Measurements from ENCODE around the gene ACSF3.

Gene ACSF3

DNA sequence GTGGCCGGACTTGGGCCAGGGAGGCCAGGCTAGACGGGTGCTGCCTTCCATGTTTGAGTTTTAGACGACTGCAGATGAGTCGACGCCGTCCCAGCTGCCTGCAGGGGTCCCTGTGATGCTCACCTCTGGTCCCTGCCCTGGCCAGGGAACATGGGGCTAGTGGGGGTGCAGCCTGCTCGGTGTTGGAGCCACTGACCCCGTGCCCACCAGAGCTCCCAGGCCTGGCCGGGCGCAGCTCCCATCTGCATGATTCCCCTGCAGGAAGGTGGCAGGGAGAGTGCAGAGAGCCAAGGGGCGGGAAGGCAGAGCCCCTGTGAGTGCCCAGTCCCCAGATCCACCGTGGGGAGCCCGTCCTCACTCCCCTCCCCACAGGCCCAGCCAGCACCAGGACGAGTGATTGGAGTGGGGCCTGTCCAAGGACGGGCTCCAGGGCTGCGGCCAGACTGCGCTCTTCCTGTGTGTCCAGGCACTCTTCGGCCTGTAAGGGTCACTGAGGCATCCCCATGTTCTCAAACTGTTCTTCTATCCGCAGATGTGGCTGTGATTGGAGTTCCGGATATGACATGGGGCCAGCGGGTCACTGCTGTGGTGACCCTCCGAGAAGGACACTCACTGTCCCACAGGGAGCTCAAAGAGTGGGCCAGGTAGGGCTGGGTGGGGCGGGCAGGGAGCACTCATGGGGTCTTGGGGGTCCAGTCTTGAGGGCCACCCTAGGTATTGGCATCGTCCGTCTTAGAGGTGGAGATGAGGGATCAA, 51.9 kb downstream of the ACSF3 start:
- DNase-seq (ENCODE audit: low spot score): no peak

DNA sequence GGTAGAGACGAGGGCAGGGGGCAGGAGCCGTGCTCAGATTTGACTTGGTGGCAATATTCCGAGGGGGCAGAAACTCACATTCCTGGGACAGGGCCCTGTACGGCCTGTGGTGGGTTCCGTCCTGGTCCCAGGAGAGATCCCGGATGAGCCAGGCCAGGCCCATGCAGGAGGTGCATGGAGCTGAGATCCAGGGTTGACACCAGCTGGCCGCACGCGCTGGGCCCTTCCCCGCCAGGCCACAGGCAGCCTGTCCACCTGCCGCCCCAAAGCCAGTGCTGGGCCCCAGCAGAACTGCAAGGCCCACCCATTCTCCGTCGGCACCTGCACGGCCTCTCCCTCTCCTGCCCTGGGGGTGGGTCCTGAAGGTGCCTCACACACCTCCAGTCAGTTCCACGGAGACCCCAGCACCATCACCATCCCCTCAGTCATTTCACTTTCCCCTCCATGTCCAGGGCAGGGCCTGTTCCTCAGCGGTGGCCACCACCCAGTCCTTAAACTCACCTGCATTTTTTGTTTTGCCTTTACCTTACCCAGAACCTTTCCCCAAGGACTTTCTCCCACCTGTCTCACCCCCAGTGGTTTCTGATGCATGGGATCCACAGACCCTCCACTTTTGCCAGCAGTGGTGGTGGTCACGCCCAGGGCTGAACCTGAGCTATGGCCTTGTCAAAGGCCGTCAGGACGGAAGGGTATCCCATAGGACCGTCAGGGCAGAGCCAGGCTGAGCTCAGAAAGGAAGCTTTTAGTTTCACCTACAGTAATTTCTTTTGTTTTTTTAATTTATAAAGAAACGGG, 52.8 kb downstream of the ACSF3 start:
- no peak for DNase-seq (ENCODE audit: low spot score)

- no peak for DNase-seq (ENCODE audit: low spot score)
These were observed 53.6 kb downstream of the ACSF3 start for GRCh38 chr16:89147085-89147817.

GRCh38 chr16:89149386-89149785, 55.7 kb downstream of the ACSF3 start:
- DNase-seq (ENCODE audit: low spot score): no peak

DNA sequence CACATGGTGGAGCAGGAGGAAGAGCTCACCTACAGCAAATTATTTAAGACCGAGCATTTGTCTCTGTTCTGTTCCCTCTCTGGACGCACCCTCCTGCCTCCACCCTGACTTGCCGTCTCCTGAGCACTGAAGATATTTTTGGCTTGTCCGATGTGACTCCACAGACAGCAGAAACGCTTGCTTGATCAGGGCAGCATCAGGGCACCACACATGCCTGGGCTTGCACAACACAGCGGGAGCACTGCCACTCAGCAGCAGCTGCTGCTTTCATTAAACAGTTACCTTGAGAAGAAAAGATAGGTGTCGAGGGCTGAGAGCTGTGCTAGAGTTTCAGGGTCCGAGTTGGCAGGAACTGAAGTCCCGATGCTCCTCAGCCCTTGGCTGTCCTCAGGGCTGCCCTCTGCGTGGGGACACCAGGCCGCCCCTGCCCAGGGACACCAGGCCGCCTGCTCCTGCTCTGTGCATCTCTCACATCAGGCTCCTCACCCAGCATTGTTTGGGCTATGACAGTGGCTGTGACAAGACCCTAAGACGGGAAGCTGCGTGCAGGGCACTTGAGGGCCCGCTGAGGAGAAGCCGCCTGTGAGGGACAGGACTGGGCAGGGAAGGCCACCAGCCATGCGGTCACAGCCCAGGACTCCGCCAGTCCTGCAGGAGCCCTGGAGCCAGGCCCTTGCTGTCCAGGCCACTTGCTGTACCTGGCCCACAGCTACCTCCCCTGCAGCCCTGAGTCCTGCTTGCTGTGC, 56.6 kb downstream of the ACSF3 start:
- no peak for DNase-seq (ENCODE audit: low spot score)

DNA sequence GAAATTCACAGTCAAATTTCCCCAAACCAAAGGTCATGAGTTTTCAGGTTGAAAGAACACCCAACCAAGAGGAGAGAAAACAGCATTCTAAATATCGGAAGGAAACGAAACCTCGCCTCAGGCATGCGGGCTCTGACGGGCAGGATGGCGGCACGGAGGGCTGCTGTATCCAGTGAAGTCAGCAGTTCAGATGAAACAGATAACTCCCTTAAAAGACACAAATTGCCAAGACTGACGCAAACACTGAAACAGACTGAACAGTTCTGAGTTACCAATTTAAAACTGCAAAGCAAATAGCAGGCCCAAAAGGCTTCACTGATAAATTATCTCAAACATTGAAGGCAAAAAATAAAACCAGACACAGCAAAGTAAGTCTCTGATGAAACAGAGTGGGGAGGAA, 57.3 kb downstream of the ACSF3 start:
- no peak for DNase-seq (ENCODE audit: low spot score)

- no peak for DNase-seq (ENCODE audit: low spot score)
These were observed 59.4 kb downstream of the ACSF3 start for GRCh38 chr16:89152831-89153700.

- DNase-seq (ENCODE audit: low spot score): no peak
These were observed 60.2 kb downstream of the ACSF3 start for GRCh38 chr16:89153848-89154271.

- DNase-seq (ENCODE audit: low spot score): no peak
These were observed 60.9 kb downstream of the ACSF3 start for GRCh38 chr16:89154390-89155183.

- no peak for DNase-seq (ENCODE audit: low spot score)
These were observed 61.6 kb downstream of the ACSF3 start for GRCh38 chr16:89155184-89155679.

GRCh38 chr16:89155851-89156739, 62.4 kb downstream of the ACSF3 start:
- DNase-seq (ENCODE audit: low spot score): no peak

DNA sequence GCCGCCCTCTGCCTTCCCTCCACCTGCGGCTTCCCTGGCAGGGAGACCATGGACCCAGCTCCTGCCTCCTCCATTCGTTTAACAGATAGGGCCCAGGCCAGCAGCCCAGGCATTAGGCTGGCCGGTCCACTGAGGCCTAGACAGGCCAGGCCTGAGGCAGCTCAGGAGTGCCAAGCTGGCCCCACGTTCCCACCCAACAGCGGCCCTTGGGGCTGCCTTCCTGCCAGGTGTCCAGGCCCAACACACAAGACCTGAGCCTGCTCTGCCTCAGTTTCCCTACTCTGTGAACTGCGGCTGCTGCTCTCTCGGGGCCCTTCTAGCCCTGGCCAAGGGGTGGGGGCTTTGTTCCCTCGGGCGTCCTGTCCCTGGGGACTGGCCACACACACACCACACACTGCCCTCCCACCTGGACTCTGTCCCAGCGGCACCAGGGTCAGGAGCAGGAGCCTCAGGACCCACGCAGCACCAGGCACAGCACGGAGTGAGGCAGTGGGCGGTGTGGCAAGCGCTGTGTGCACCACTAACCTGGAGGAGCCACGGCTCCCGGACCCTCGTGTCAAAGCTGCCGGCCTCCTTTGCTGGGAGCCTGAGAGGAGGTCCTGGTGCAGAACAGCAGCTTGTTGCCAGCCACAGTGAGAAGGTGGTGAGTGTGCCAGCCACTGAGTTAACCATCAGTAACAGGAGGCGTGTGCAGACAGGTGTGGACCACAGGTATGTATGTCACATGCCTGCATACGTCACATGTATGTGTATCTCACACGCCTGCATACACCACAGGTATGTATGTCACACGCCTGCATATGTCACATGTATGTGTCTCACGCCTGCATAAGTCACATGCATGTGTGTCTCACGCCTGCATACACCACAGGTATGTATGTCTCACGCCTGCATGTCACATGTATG, 63.3 kb downstream of the ACSF3 start:
- no peak for DNase-seq (ENCODE audit: low spot score)

DNA sequence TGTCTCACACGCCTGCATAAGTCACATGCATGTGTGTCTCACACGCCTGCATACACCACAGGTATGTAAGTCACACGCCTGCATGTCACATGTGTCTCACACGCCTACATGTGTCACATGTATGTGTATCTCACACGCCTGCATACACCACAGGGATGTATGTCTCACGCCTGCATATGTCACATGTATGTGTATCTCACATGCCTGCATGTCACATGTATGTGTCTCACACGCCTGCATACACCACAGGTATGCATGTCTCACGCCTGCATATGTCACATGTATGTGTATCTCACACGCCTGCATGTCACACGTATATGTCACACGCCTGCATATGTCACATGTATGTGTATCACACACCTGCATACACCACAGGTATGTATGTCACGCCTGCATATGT, 64.1 kb downstream of the ACSF3 start:
- DNase-seq (ENCODE audit: low spot score): no peak

GRCh38 chr16:89159066-89159849, 65.6 kb downstream of the ACSF3 start:
- DNase-seq (ENCODE audit: low spot score): no peak

DNA sequence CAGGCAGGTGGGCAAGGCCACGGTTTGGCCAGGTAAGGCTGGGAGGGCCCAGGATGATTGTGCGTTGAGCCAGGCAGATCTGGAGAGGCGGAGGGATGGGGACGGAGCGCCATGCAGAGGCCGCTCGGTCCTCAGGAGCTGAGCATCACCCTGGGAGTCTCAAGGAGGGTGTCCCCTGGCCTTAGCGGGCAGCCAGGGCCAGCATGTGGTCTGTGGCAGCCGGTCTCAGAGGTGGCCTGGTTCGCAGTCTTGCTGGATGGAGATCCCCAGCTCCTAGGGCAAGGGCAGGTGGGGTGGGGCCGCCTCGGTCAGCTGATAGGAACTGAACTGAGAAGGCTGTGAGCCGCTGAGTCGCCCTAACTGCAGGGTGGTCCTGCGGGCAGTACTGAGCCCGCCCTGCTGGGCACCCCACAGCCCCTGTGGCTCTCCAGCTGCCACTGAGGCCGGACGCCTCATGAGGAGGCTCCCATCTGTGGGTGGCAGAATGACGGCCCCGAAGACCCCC, 66.2 kb downstream of the ACSF3 start:
- no peak for DNase-seq (ENCODE audit: low spot score)

GRCh38 chr16:89160977-89161701, 67.5 kb downstream of the ACSF3 start:
- no peak for DNase-seq (ENCODE audit: low spot score)
